ENCODE results near the gene CCDC57. TPM values are rescaled to one million over a fixed set of nuclear protein-coding genes. Genes with fewer than 3 reads are reported as not detected.
A peak's percentile ranks its signal among the peaks of the same experiment; 100 is the strongest.

CCDC57 gene
- total RNA-seq, 2 donors from 2014 or later = 5.1 to 7.4 TPM

- Histone ChIP-seq H3K27me3 (no peaks in the 10 kb centered on the region), H3K27ac (no peak overlapping the region), H3K4me3 (no peak overlapping the region), H3K4me1 (no peaks in the 10 kb centered on the region), H3K36me3 (no peaks in the 10 kb centered on the region), H3K9me3 (no peaks in the 10 kb centered on the region)
- no peak for DNase-seq (ENCODE audit: low spot score)
- TF ChIP-seq CTCF (IDR thresholded peaks at IDR 0.05) = no peak
Measured at GRCh38 chr17:82156284-82156925, 56.2 kb downstream of the CCDC57 start.

DNA sequence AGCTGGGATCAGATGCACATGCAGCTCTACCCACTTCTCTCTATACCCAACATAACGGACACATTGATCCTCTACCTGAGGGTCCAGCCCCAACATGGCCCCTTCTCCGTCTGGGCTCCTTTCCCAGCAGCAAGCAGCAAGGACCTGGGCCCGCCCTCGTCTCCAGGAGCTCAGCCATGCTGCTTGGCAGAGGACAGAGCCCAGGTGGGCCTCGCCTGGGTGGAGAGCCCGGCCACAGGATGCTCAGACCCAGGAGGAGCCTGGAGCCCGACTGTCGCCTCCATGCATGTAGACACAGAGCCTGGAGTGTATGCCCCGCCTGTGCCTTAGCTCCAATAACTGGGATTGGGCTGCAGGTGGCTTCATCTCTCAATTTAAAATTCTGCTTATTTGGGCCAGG, 57.0 kb downstream of the CCDC57 start:
- no peak for TF ChIP-seq CTCF (IDR thresholded peaks at IDR 0.05)
- H3K36me3 ChIP-seq = no peaks in the 10 kb centered on the region
- H3K27ac ChIP-seq = no peak overlapping the region
- H3K4me3 ChIP-seq = no peak overlapping the region
- H3K9me3 ChIP-seq = no peaks in the 10 kb centered on the region
- no peak for DNase-seq (ENCODE audit: low spot score)
- H3K4me1 ChIP-seq = no peaks in the 10 kb centered on the region
- H3K27me3 ChIP-seq = no peaks in the 10 kb centered on the region

- no peaks in the 10 kb centered on the region for H3K36me3 ChIP-seq
- H3K9me3 ChIP-seq = no peaks in the 10 kb centered on the region
- no peaks in the 10 kb centered on the region for H3K27me3 ChIP-seq
- no peaks in the 10 kb centered on the region for H3K4me1 ChIP-seq
- H3K4me3 ChIP-seq = no peak overlapping the region
- no peak overlapping the region for H3K27ac ChIP-seq
- no peak for TF ChIP-seq CTCF (IDR thresholded peaks at IDR 0.05)
- no peak for DNase-seq (ENCODE audit: low spot score)
Measured at GRCh38 chr17:82154881-82155331, 57.7 kb downstream of the CCDC57 start.

DNA sequence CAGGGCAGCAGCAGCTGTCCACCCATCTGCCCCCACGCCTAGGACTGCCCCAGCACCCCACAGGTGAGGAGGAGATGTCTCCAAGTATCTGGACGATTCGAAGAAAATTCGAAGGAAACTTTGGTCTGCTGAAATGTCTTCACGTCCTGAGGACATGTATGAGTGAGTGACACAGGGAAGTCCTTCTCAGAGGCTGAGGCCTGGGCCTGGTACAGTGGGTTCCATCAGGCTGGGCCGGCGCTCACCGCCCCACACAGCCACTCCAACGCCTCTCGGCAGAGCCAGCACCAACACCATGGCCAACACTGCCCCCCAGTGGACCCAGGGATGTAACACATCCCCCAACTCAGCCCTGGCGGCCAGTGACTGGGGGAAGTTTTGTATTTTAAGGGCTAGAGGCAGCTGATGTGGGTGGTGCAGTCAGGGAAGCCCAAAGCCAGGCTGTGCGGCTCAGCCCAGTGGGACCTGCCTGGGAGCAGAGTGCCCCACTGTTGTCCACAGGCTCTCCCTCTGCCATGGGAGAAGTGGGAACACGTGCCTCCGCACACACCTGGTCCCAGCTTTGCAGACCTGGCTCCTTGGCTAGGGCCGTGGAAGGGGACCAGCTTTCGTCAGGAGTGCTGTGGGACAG, 58.8 kb downstream of the CCDC57 start:
- H3K27ac ChIP-seq = no peak overlapping the region

GRCh38 chr17:82153295-82153691, 59.3 kb downstream of the CCDC57 start:
- Histone ChIP-seq H3K4me3 (no peak overlapping the region), H3K27me3 (no peaks in the 10 kb centered on the region), H3K27ac (no peak overlapping the region), H3K9me3 (no peaks in the 10 kb centered on the region), H3K4me1 (no peaks in the 10 kb centered on the region), H3K36me3 (no peaks in the 10 kb centered on the region)
- TF ChIP-seq CTCF (IDR thresholded peaks at IDR 0.05) = no peak
- no peak for DNase-seq (ENCODE audit: low spot score)

More for the DNA sequence above, 58.8 kb downstream of the CCDC57 start:
- H3K9me3 ChIP-seq = no peaks in the 10 kb centered on the region
- H3K4me1 ChIP-seq = no peaks in the 10 kb centered on the region
- TF ChIP-seq CTCF (IDR thresholded peaks at IDR 0.05) = peak; percentile 92 to 93
- H3K4me3 ChIP-seq = no peak overlapping the region
- DNase-seq (ENCODE audit: low spot score) = peak; percentile 85
- H3K27me3 ChIP-seq = no peaks in the 10 kb centered on the region
- H3K36me3 ChIP-seq = no peaks in the 10 kb centered on the region

Data from right atrium auricular region (tissue), 2 donors.